Measurements from ENCODE around the gene HPCAL1.

Gene HPCAL1

GRCh38 chr2:10402653-10403215 lies 100.0 kb downstream of the HPCAL1 start:
- WGBS (ENCODE audit: extremely low coverage, insufficient coverage, insufficient read length): no CpG with 5 or more reads among the region's 8 CpGs
- Histone ChIP-seq H3K4me2 (ENCODE audit: low read length) (no peak overlapping the region), H4K8ac (ENCODE audit: low read depth, low read length) (no peak overlapping the region), H3K27ac (ENCODE audit: low read depth, low read length) (no peak overlapping the region), H3K14ac (ENCODE audit: low read length) (no peak overlapping the region), H2BK5ac (ENCODE audit: low read depth, low read length, poor library complexity) (no peak overlapping the region), H3K79me2 (ENCODE audit: control insufficient read depth, insufficient read depth, low read length, poor library complexity) (no peaks in the 10 kb centered on the region), H3K27me3 (ENCODE audit: insufficient read depth, low read length) (no peaks in the 10 kb centered on the region), H2BK120ac (ENCODE audit: insufficient read depth, low read length, poor library complexity) (no peak overlapping the region), H3K9me3 (ENCODE audit: insufficient read depth, low read depth, low read length) (peaks cover 8% of the 10 kb centered on the region), H3K18ac (ENCODE audit: low read length) (no peak overlapping the region), H3K79me1 (ENCODE audit: low read length) (no peaks in the 10 kb centered on the region), H4K91ac (ENCODE audit: low read depth, low read length) (no peak overlapping the region), H3K4ac (ENCODE audit: low read depth, low read length) (no peak overlapping the region), H4K12ac (ENCODE audit: low read depth, low read length) (no peak overlapping the region), H2AFZ (ENCODE audit: insufficient read depth, low read length, poor library complexity) (no peak overlapping the region), H2BK12ac (ENCODE audit: low read length) (no peak overlapping the region), H2AK5ac (ENCODE audit: low read length) (no peak overlapping the region), H3K36me3 (ENCODE audit: control insufficient read depth in 1 of 2, insufficient read depth in 2 of 2, low read length in 2 of 2) (peaks cover 10 to 13% of the 10 kb centered on the region in 2 experiments), H3K23ac (ENCODE audit: low read length) (no peak overlapping the region), H3K4me1 (ENCODE audit: control insufficient read depth in 1 of 2, insufficient read depth in 2 of 2, low read length in 2 of 2) (peaks cover 0 to 1% of the 10 kb centered on the region in 2 experiments), H3K9ac (ENCODE audit: low read length) (no peak overlapping the region), H3K4me3 (ENCODE audit: low read depth, low read length) (no peak overlapping the region)
- no peak for DNase-seq

GRCh38 chr2:10404324-10405143 lies 101.8 kb downstream of the HPCAL1 start:
- Histone ChIP-seq H3K18ac (ENCODE audit: low read length) (no peak overlapping the region), H3K4ac (ENCODE audit: low read depth, low read length) (no peak overlapping the region), H3K27ac (ENCODE audit: low read depth, low read length) (no peak overlapping the region), H3K23ac (ENCODE audit: low read length) (no peak overlapping the region), H3K14ac (ENCODE audit: low read length) (no peak overlapping the region), H3K4me3 (ENCODE audit: low read depth, low read length) (no peak overlapping the region), H2BK120ac (ENCODE audit: insufficient read depth, low read length, poor library complexity) (no peak overlapping the region), H3K79me1 (ENCODE audit: low read length) (no peaks in the 10 kb centered on the region), H4K8ac (ENCODE audit: low read depth, low read length) (no peak overlapping the region), H3K36me3 (ENCODE audit: control insufficient read depth in 1 of 2, insufficient read depth in 2 of 2, low read length in 2 of 2) (peaks cover 7 to 11% of the 10 kb centered on the region in 2 experiments), H2AK5ac (ENCODE audit: low read length) (no peak overlapping the region), H3K27me3 (ENCODE audit: insufficient read depth, low read length) (no peaks in the 10 kb centered on the region), H4K91ac (ENCODE audit: low read depth, low read length) (no peak overlapping the region), H2AFZ (ENCODE audit: insufficient read depth, low read length, poor library complexity) (no peak overlapping the region), H3K4me1 (ENCODE audit: control insufficient read depth in 1 of 2, insufficient read depth in 2 of 2, low read length in 2 of 2) (peaks cover 4 to 11% of the 10 kb centered on the region in 2 experiments), H3K9me3 (ENCODE audit: insufficient read depth, low read depth, low read length) (peaks cover 3% of the 10 kb centered on the region), H3K79me2 (ENCODE audit: control insufficient read depth, insufficient read depth, low read length, poor library complexity) (no peaks in the 10 kb centered on the region), H2BK12ac (ENCODE audit: low read length) (no peak overlapping the region), H2BK5ac (ENCODE audit: low read depth, low read length, poor library complexity) (no peak overlapping the region), H3K4me2 (ENCODE audit: low read length) (no peak overlapping the region), H3K9ac (ENCODE audit: low read length) (no peak overlapping the region), H4K12ac (ENCODE audit: low read depth, low read length) (no peak overlapping the region)
- peak in 1 of 2 donors; percentile 32 for DNase-seq
- no CpG with 5 or more reads among the region's 20 CpGs for WGBS (ENCODE audit: extremely low coverage, insufficient coverage, insufficient read length)

- H2BK120ac ChIP-seq (ENCODE audit: insufficient read depth, low read length, poor library complexity): no peak overlapping the region
- no peak overlapping the region for H3K4me2 ChIP-seq (ENCODE audit: low read length)
- H3K79me2 ChIP-seq (ENCODE audit: control insufficient read depth, insufficient read depth, low read length, poor library complexity): no peaks in the 10 kb centered on the region
- H3K14ac ChIP-seq (ENCODE audit: low read length): no peak overlapping the region
- no peak overlapping the region for H2AFZ ChIP-seq (ENCODE audit: insufficient read depth, low read length, poor library complexity)
- no peaks in the 10 kb centered on the region for H3K27me3 ChIP-seq (ENCODE audit: insufficient read depth, low read length)
- H3K18ac ChIP-seq (ENCODE audit: low read length): no peak overlapping the region
- no peak overlapping the region for H3K4me3 ChIP-seq (ENCODE audit: low read depth, low read length)
- no peaks in the 10 kb centered on the region for H3K9me3 ChIP-seq (ENCODE audit: insufficient read depth, low read depth, low read length)
- no peak overlapping the region for H4K12ac ChIP-seq (ENCODE audit: low read depth, low read length)
- WGBS (ENCODE audit: extremely low coverage, insufficient coverage, insufficient read length): no CpG with 5 or more reads among the region's 13 CpGs
- no peak overlapping the region for H3K23ac ChIP-seq (ENCODE audit: low read length)
- no peak overlapping the region for H4K8ac ChIP-seq (ENCODE audit: low read depth, low read length)
- H2BK12ac ChIP-seq (ENCODE audit: low read length): no peak overlapping the region
- H3K4me1 ChIP-seq (ENCODE audit: control insufficient read depth in 1 of 2, insufficient read depth in 2 of 2, low read length in 2 of 2): peaks cover 4 to 11% of the 10 kb centered on the region in 2 experiments
- no peak overlapping the region for H3K9ac ChIP-seq (ENCODE audit: low read length)
- no peak overlapping the region for H2BK5ac ChIP-seq (ENCODE audit: low read depth, low read length, poor library complexity)
- peaks cover 3 to 6% of the 10 kb centered on the region in 2 experiments for H3K36me3 ChIP-seq (ENCODE audit: control insufficient read depth in 1 of 2, insufficient read depth in 2 of 2, low read length in 2 of 2)
- H3K27ac ChIP-seq (ENCODE audit: low read depth, low read length): no peak overlapping the region
- DNase-seq: peak; percentile 96 to 99
- no peaks in the 10 kb centered on the region for H3K79me1 ChIP-seq (ENCODE audit: low read length)
- H4K91ac ChIP-seq (ENCODE audit: low read depth, low read length): no peak overlapping the region
- no peak overlapping the region for H2AK5ac ChIP-seq (ENCODE audit: low read length)
- H3K4ac ChIP-seq (ENCODE audit: low read depth, low read length): no peak overlapping the region
These were observed 102.7 kb downstream of the HPCAL1 start for GRCh38 chr2:10405448-10405847.

GRCh38 chr2:10406016-10406415 lies 103.3 kb downstream of the HPCAL1 start:
- Histone ChIP-seq H2BK12ac (ENCODE audit: low read length) (no peak overlapping the region), H3K23ac (ENCODE audit: low read length) (no peak overlapping the region), H3K27me3 (ENCODE audit: insufficient read depth, low read length) (no peaks in the 10 kb centered on the region), H4K12ac (ENCODE audit: low read depth, low read length) (no peak overlapping the region), H3K79me2 (ENCODE audit: control insufficient read depth, insufficient read depth, low read length, poor library complexity) (no peaks in the 10 kb centered on the region), H3K9me3 (ENCODE audit: insufficient read depth, low read depth, low read length) (no peaks in the 10 kb centered on the region), H3K4me1 (ENCODE audit: control insufficient read depth in 1 of 2, insufficient read depth in 2 of 2, low read length in 2 of 2) (peaks cover 4 to 11% of the 10 kb centered on the region in 2 experiments), H4K91ac (ENCODE audit: low read depth, low read length) (no peak overlapping the region), H3K27ac (ENCODE audit: low read depth, low read length) (no peak overlapping the region), H4K8ac (ENCODE audit: low read depth, low read length) (no peak overlapping the region), H3K4me2 (ENCODE audit: low read length) (no peak overlapping the region), H3K9ac (ENCODE audit: low read length) (no peak overlapping the region), H2BK5ac (ENCODE audit: low read depth, low read length, poor library complexity) (no peak overlapping the region), H2AK5ac (ENCODE audit: low read length) (no peak overlapping the region), H3K14ac (ENCODE audit: low read length) (no peak overlapping the region), H3K18ac (ENCODE audit: low read length) (no peak overlapping the region), H3K4me3 (ENCODE audit: low read depth, low read length) (no peak overlapping the region), H2AFZ (ENCODE audit: insufficient read depth, low read length, poor library complexity) (no peak overlapping the region), H3K79me1 (ENCODE audit: low read length) (no peaks in the 10 kb centered on the region), H3K4ac (ENCODE audit: low read depth, low read length) (no peak overlapping the region), H3K36me3 (ENCODE audit: control insufficient read depth in 1 of 2, insufficient read depth in 2 of 2, low read length in 2 of 2) (peaks cover 0 to 6% of the 10 kb centered on the region in 2 experiments), H2BK120ac (ENCODE audit: insufficient read depth, low read length, poor library complexity) (no peak overlapping the region)
- no CpG with 5 or more reads among the region's 10 CpGs for WGBS (ENCODE audit: extremely low coverage, insufficient coverage, insufficient read length)
- DNase-seq: peak; percentile 48 to 72
